Small intestine (tissue), 16 donors: ENCODE data around the gene RIPOR1. TPM values are rescaled to one million over a fixed set of nuclear protein-coding genes. Genes with fewer than 3 reads are reported as not detected.

Experiments
- DNase-seq, 2 donors: peaks; one replicate each; pipeline versions ENCODE4 v3.0.0 to v3.0.0-alpha.2; 2013
- FAIRE-seq: peaks from 2 replicates; lab custom pipeline; 2012; peaks lifted over from hg19 to GRCh38; lab: Jason Lieb, UNC
- H3K27ac ChIP-seq, 3 donors: one replicate each; pipeline ENCODE4 v1.5.1; 2013; ENCODE audit warnings: low read length in 2 of 3, mild to moderate bottlenecking in 2 of 3, control low read depth in 1 of 3, inconsistent platforms in 1 of 3, low read depth in 1 of 3, moderate library complexity in 1 of 3
- H3K27me3 ChIP-seq, 3 donors: one replicate each; pipeline ENCODE4 v1.6.1; 2013; ENCODE audit warnings: low read length in 3 of 3, inconsistent platforms in 1 of 3; ENCODE audit not compliant: control insufficient read depth in 3 of 3, insufficient read depth in 3 of 3
- H3K36me3 ChIP-seq, 3 donors: one replicate each; pipeline ENCODE4 v1.6.1; 2013; ENCODE audit warnings: low read length in 3 of 3, inconsistent platforms in 1 of 3, low read depth in 1 of 3, mild to moderate bottlenecking in 1 of 3, moderate library complexity in 1 of 3; ENCODE audit not compliant: control insufficient read depth in 3 of 3, insufficient read depth in 2 of 3
- H3K4me1 ChIP-seq, 3 donors: one replicate each; pipeline ENCODE4 v1.6.1; 2013; ENCODE audit warnings: low read length in 2 of 3, inconsistent platforms in 1 of 3, low read depth in 1 of 3, mild to moderate bottlenecking in 1 of 3, moderate library complexity in 1 of 3; ENCODE audit not compliant: control insufficient read depth in 3 of 3, insufficient read depth in 2 of 3
- H3K4me3 ChIP-seq, 3 donors: one replicate each; pipeline ENCODE4 v1.5.1; 2013; ENCODE audit warnings: low read length in 3 of 3, control low read depth in 1 of 3, inconsistent platforms in 1 of 3, low read depth in 1 of 3, mild to moderate bottlenecking in 1 of 3, moderate library complexity in 1 of 3
- H3K9me3 ChIP-seq, 2 donors: one replicate each; pipeline ENCODE4 v1.6.1; 2013; ENCODE audit warnings: low read depth in 1 of 2, low read length in 1 of 2; ENCODE audit not compliant: control insufficient read depth in 2 of 2, insufficient read depth in 1 of 2
- WGBS, 3 donors: extraction: QIAGEN DNeasy Blood & Tissue Kit; methylation state at CpG; one replicate each; pipeline ENCODE4 v1.1.7; 2013; 5-methylcytosine and 5-hydroxymethylcytosine counted together
- long read RNA-seq, 10 donors: transcript quantifications; one replicate each; lab custom pipeline, GENCODE V29; 2026
- polyA plus RNA-seq, 4 donors: library from polyadenylated mRNA; stranded (reverse) in 3 of 4; unstranded in 1 of 4; fragments of 200-250 nt in 3 of 4; fragments of 120-200 nt in 1 of 4; gene quantifications; one replicate each; pipeline versions ENCODE4 v1.2.1 to v1.2.3, GENCODE V29; 2013
- donor health status: healthy with polysubstance abuse.
- donor health status: control.
- donor health status: control.
- donor health status: Bipolar disorder and iron deficiency.
- donor health status: healthy.

Gene RIPOR1, protein sequence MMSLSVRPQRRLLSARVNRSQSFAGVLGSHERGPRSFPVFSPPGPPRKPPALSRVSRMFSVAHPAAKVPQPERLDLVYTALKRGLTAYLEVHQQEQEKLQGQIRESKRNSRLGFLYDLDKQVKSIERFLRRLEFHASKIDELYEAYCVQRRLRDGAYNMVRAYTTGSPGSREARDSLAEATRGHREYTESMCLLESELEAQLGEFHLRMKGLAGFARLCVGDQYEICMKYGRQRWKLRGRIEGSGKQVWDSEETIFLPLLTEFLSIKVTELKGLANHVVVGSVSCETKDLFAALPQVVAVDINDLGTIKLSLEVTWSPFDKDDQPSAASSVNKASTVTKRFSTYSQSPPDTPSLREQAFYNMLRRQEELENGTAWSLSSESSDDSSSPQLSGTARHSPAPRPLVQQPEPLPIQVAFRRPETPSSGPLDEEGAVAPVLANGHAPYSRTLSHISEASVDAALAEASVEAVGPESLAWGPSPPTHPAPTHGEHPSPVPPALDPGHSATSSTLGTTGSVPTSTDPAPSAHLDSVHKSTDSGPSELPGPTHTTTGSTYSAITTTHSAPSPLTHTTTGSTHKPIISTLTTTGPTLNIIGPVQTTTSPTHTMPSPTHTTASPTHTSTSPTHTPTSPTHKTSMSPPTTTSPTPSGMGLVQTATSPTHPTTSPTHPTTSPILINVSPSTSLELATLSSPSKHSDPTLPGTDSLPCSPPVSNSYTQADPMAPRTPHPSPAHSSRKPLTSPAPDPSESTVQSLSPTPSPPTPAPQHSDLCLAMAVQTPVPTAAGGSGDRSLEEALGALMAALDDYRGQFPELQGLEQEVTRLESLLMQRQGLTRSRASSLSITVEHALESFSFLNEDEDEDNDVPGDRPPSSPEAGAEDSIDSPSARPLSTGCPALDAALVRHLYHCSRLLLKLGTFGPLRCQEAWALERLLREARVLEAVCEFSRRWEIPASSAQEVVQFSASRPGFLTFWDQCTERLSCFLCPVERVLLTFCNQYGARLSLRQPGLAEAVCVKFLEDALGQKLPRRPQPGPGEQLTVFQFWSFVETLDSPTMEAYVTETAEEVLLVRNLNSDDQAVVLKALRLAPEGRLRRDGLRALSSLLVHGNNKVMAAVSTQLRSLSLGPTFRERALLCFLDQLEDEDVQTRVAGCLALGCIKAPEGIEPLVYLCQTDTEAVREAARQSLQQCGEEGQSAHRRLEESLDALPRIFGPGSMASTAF
- polyA plus RNA-seq = 10 to 100 TPM in 3 of 4 donors, 1 to 10 TPM in 1; 2.9 to 19.1 (median 10.9) TPM
- long read RNA-seq, donor 1 = 0 reads
- long read RNA-seq, donor 2, partial matches to known transcripts = 5 of 5 reads
- long read RNA-seq, donor 2, other reads (novel, unspliced or antisense) = 0 of 5 reads
- long read RNA-seq, donor 3, partial matches to known transcripts = 5 of 6 reads
- long read RNA-seq, donor 3, other reads (novel, unspliced or antisense) = 0 of 6 reads
- long read RNA-seq, donor 4 = 0 reads
- long read RNA-seq, donor 5, partial matches to known transcripts = 5 of 5 reads
- long read RNA-seq, donor 5, other reads (novel, unspliced or antisense) = 0 of 5 reads
- long read RNA-seq, donor 6 = 0 reads
- long read RNA-seq, donor 7, full-length matches to known transcripts = 4 of 41 reads
- long read RNA-seq, donor 7, partial matches to known transcripts = 37 of 41 reads
- long read RNA-seq, donor 7, other reads (novel, unspliced or antisense) = 0 of 41 reads
- long read RNA-seq, donor 8 = 0 reads
- long read RNA-seq, donor 9 = 0 reads
- long read RNA-seq, donor 10, partial matches to known transcripts = 13 of 13 reads
- long read RNA-seq, donor 10, other reads (novel, unspliced or antisense) = 0 of 13 reads

DNA sequence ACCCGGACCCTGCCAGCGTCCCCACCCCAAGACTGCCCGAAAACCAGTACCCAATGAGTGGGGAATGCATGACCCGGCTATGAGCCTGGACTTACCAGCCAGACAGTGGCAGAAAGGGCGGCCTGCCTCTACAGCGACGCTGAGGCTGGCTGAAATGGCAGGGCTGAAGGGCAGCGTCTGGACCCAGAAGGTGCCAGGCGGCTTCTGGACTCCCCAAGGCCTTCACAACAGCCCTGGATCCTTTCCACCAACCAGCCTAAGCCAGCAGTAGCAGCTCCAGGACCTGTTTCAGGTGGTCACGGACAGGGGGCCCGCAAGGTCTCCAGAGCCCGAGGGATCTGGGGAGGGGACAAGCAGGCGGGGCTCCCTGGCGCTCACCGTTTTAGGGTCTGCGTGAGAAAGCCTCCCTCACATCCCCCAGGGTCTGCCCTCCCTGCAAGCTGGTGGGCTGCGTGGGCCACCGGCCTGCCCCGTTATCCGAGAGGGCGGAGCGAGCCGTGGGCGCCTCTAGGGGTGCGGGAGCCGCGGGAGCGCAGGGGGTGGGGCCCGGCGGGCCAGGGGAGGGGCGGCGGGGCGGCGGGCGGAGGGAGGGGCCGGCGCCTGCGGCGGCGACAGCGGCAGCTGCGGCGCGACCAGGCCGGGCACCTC lies at the start of gene RIPOR1:
TSS of gene RIPOR1 (plus strand) at position 608 of the 648 bp plus-strand sequence. CDS start 9,618 bp downstream, outside the sequence.
- H3K27me3 ChIP-seq = peaks cover 0 to 87% (median 4%) of the 10 kb centered on the region in 3 donors
- WGBS, 3 donors = 16 to 30% (median 21%) methylated on average over 18 to 45 of the region's 45 CpGs
- DNase-seq (peak in 1 of 2 donors; percentile 32), FAIRE-seq (no peak)
- peaks cover 0 to 14% (median 2%) of the 10 kb centered on the region in 3 donors for H3K4me1 ChIP-seq
- H3K36me3 ChIP-seq = no peaks in the 10 kb centered on the region
- H3K27ac ChIP-seq = peak within 1 kb of the TSS; percentile 39 to 87 (median 45)
- no peaks in the 10 kb centered on the region for H3K9me3 ChIP-seq
- peak within 1 kb of the TSS; percentile 42 to 57 (median 44) for H3K4me3 ChIP-seq

- peak; percentile 98 to 100 for DNase-seq
- Histone ChIP-seq H3K36me3 (peaks cover 0 to 20% (median 0%) of the 10 kb centered on the region in 3 donors), H3K4me3 (peak within 1 kb of the TSS; percentile 90 to 100 (median 97)), H3K9me3 (no peaks in the 10 kb centered on the region), H3K27ac (peak within 1 kb of the TSS; percentile 97 to 99 (median 97)), H3K4me1 (peaks cover 0 to 10% (median 7%) of the 10 kb centered on the region in 3 donors), H3K27me3 (no peaks in the 10 kb centered on the region)
- FAIRE-seq = no peak
- WGBS, 3 donors = 0% methylated on average over 56 to 57 of the region's 57 CpGs
Measured at GRCh38 chr16:67480833-67481560, 47.6 kb upstream of the RIPOR1 start, which contains the start of gene ATP6V0D1. ATP6V0D1 (minus strand) TSS chr16:67481157; CDS start chr16:67481086, 71 bp downstream.

GRCh38 chr16:67481561-67482232 lies 46.9 kb upstream of the RIPOR1 start:
- Histone ChIP-seq H3K27ac (peak overlapping the region; percentile 69 to 81 (median 79)), H3K9me3 (no peaks in the 10 kb centered on the region), H3K27me3 (no peaks in the 10 kb centered on the region), H3K36me3 (peaks cover 0 to 21% (median 0%) of the 10 kb centered on the region in 3 donors), H3K4me3 (peak overlapping the region; percentile 28 to 100 (median 50)), H3K4me1 (peaks cover 0 to 9% (median 7%) of the 10 kb centered on the region in 3 donors)
- DNase-seq (peak in 1 of 2 donors; percentile 69), FAIRE-seq (no peak)
- WGBS, 3 donors = 13 to 19% (median 16%) methylated on average over 17 of the region's 17 CpGs

DNA sequence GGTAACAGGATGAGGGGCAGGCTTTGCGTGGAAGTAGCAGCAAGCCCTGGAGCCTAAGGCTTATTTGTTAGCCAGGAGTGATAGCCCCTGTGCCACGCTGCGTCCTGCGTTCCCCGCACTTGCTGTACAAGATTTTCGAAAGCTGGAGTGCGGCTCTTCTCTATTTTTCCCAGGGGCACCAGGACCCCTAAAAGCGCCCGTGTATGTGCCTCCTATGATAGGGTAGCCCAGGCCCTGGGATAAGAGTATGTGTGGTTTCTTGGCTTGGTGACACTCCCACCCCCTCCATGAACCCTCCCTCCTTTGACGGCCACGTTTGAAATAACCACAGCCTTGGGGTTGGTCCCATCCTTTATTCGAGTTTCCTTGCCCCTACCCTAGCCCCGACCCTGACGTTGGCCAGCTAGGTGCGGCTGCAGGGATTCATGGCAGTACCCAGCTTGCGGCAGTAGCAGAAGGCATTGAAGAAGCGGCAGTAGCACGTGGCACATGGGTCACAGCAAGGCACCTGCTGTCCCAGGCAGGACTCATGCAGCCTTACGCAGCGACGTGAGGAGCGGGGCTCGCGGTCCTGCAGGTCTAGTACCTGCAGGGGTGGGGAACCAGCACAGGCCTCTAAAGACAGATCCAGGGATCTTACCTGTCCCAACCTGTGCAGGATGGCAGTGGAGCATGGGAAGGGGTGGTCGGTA lies 46.2 kb upstream of the RIPOR1 start:
- H3K27ac ChIP-seq = peak overlapping the region in 1 of 3 donors; percentile 15

GRCh38 chr16:67483150-67483549 lies 45.5 kb upstream of the RIPOR1 start, which contains the start of gene AGRP:
AGRP (minus strand) TSS chr16:67483547; CDS start chr16:67483398, 149 bp downstream.
- H3K9me3 ChIP-seq = no peaks in the 10 kb centered on the region
- H3K27ac ChIP-seq = no peak within 1 kb of the TSS
- peaks cover 0 to 9% (median 7%) of the 10 kb centered on the region in 3 donors for H3K4me1 ChIP-seq
- no peaks in the 10 kb centered on the region for H3K27me3 ChIP-seq
- DNase-seq (no peak), FAIRE-seq (no peak)
- H3K4me3 ChIP-seq = no peak within 1 kb of the TSS
- H3K36me3 ChIP-seq = peaks cover 0 to 20% (median 0%) of the 10 kb centered on the region in 3 donors
- 95 to 100% (median 99%) methylated on average over 6 of the region's 6 CpGs for WGBS, 3 donors

More for the DNA sequence above, 46.2 kb upstream of the RIPOR1 start:
- Histone ChIP-seq H3K4me1 (peaks cover 0 to 9% (median 7%) of the 10 kb centered on the region in 3 donors), H3K27me3 (no peaks in the 10 kb centered on the region), H3K4me3 (peak overlapping the region in 2 of 3 donors; percentile 50 to 100), H3K36me3 (peaks cover 0 to 24% (median 0%) of the 10 kb centered on the region in 3 donors), H3K9me3 (no peaks in the 10 kb centered on the region)
- DNase-seq (no peak), FAIRE-seq (no peak)
- 75 to 81% (median 77%) methylated on average over 22 to 25 of the region's 25 CpGs for WGBS, 3 donors
